ENCODE data around the gene ACACA.

ACACA gene

GRCh38 chr17:37344519-37344918, 62.1 kb downstream of the ACACA start:
- DNase-seq (ENCODE audit: low read depth in 2 of 2): no peak

DNA sequence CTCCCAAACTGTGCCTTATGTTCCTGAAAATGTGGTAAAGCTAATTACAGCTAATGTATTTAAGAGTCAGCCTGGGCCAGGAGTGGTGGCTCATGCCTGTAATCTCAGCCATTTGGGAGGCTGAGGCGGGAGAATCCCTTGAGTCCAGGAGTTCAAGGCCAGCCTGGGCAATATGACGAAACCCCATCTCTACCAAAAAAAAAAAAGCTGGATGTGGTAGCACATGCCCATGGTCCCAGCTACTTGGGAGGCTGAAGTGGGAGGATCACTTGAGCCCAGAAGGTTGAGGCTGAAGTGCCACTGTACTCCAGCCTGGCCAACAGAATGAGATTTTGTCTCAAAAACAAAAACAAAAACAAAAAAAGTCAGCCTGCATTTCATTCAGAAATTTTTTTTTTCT, 64.0 kb downstream of the ACACA start:
- no peak for DNase-seq (ENCODE audit: low read depth in 2 of 2)

DNA sequence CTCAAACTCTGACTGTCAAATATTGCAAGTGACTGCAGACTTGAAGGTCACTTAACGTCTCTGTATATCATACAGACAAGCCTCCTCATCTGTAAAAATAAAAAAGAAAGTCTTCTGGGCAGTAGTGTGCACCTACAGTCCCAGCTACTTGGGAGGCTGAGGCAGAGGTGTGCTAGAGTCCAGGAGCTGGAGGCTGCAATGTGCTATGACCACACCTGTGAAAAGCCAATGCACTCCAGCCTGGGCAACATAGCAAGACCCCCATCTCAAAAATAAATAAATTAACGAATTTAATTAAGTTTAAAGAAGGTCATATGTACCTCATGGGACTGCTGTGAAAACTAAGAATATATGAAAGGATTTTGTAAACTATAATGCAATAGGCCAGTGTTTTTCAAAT, 65.8 kb downstream of the ACACA start:
- DNase-seq (ENCODE audit: low read depth in 2 of 2): no peak

- no peak for DNase-seq (ENCODE audit: low read depth in 2 of 2)
These were observed 67.3 kb downstream of the ACACA start for GRCh38 chr17:37339321-37339720.

- DNase-seq (ENCODE audit: low read depth in 2 of 2): no peak
These were observed 67.8 kb downstream of the ACACA start for GRCh38 chr17:37338847-37339246.

GRCh38 chr17:37327341-37328090, 79.1 kb downstream of the ACACA start:
- no peak for DNase-seq (ENCODE audit: low read depth in 2 of 2)

DNA sequence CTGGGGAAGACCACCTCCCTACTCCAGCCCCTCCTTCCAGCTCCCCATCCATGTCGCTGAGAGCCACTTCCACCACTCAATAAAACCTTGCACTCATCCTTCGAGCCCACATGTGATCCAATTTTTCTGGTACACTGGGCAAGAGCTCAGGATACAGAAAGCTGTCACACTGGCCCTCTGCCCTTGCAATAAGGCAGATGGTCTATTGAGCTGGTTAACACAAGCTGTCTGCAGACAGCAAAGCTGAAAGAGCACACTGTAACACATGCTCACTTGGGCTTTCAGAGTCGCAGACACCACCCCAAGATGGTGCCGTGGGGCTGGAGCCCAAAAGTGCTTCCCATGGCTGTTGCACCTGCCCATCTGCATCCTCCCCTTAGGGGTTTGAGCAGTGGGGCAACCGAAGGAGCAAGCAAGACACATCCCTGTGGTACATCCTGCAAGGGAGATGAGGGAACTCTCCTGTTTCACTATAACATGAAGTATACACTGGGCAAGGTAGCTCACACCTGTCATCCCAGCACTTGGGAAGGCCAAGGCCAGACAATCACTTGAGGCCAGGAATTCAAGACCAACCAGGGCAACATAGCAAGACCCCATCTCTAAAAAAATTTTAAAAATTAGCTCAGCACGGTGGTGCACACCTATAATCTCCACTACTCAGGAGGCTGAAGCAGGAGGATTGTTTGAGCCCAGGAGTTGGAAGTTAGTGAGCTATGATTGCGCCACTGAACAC, 83.6 kb downstream of the ACACA start:
- DNase-seq (ENCODE audit: low read depth in 2 of 2): no peak

GRCh38 chr17:37322106-37322505, 84.5 kb downstream of the ACACA start:
- no peak for DNase-seq (ENCODE audit: low read depth in 2 of 2)

DNA sequence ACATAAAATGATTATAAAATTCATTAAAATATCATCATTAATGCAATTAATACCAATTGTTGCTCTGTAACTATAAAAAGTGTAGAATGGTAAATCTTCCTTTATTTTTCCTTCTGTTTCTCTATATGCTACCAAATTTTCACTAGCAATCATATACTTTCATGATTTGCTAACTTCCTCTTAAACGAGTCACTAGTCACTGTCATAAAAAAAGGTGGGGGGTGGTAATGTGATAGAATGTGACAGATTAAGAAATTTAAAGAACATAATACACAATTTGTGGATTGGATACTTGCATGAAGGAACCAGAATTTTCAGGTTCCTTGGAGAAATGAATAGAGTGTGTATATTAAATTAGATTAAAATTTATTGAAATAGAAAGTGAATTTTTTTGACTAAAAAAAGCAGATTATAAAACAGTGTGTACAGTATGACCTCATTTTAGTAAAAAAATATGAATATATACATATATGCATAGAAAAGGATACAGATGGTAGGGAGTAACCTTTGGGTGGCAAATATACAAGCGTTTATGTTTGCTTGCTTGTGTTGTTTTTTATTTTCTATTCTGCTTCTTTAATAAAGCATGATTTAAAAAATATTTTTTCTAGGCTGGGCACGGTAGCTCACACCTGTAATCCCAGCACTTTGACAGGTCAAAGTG, 87.6 kb downstream of the ACACA start:
- DNase-seq (ENCODE audit: low read depth in 2 of 2): no peak

DNA sequence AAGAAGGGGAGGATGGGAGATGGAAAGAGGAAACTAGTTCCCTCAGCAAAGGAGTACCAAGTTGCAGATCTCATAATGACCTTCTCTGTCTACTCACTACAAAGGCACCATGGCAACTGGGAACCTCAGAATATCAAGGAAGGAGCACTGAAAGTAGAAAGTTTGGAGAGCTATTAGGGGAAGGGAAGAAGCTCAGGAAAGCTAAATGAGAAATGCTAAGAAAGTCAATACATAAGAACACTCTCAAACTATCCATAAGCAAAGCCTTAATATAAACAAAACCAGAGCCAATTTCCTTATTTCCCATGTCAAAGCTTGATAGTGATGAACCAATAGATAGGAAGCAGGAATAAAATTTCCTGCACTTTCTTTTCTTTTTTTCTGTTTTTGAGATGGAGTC, 88.8 kb downstream of the ACACA start:
- DNase-seq (ENCODE audit: low read depth in 2 of 2): no peak

DNA sequence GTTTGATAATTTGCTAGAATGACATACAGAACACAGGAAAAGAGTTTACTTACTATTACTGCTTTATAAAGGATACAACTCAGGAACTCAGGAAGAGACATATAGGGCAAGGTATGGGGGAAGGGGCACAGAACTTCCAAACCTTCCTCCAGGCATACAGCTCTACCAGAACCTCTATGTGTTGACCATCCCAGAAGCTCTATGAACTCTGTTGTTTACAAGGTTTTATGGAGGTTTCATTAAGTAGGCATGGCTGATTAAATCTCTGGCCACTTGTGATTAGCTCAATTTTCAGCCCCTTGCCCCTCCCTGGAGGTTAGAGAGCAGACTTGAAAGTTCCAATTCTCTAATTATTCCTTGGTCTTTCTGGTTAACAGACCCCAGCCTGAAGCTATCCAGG, 91.0 kb downstream of the ACACA start:
- no peak for DNase-seq (ENCODE audit: low read depth in 2 of 2)

GRCh38 chr17:37312137-37312923, 94.3 kb downstream of the ACACA start:
- no peak for DNase-seq (ENCODE audit: low read depth in 2 of 2)

- DNase-seq (ENCODE audit: low read depth in 2 of 2): no peak
These were observed 95.7 kb downstream of the ACACA start for GRCh38 chr17:37310940-37311339.

- DNase-seq (ENCODE audit: low read depth in 2 of 2): no peak
These were observed 97.6 kb downstream of the ACACA start for GRCh38 chr17:37309051-37309450.

- no peak for DNase-seq (ENCODE audit: low read depth in 2 of 2)
These were observed 101.2 kb downstream of the ACACA start for GRCh38 chr17:37305406-37305905.

DNA sequence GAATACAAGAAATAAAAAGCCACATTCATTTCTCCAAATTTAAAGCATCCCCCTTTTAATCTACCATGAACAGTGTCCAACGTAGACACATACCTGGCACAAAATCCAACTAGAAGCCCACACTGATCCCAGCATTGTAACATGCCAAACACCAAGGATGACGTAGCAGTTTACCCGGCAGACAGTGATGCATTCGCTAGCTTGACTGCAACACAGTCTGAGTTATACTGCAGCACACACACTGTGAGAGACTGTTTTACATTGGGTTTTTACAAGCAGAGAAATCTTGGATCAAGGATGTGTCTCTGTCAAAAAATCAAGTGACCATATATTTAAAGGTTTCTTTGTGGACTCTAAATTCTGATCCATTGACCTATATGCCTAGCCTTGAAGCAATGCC, 105.3 kb downstream of the ACACA start:
- no peak for DNase-seq (ENCODE audit: low read depth in 2 of 2)

- no peak for DNase-seq (ENCODE audit: low read depth in 2 of 2)
These were observed 106.0 kb downstream of the ACACA start for GRCh38 chr17:37300683-37301082.

- DNase-seq (ENCODE audit: low read depth in 2 of 2): no peak
These were observed 107.2 kb downstream of the ACACA start for GRCh38 chr17:37299257-37299980.

- DNase-seq (ENCODE audit: low read depth in 2 of 2): no peak
These were observed 110.7 kb downstream of the ACACA start for GRCh38 chr17:37295888-37296287.

GRCh38 chr17:37294888-37295287, 111.7 kb downstream of the ACACA start:
- no peak for DNase-seq (ENCODE audit: low read depth in 2 of 2)

- no peak for DNase-seq (ENCODE audit: low read depth in 2 of 2)
These were observed 112.9 kb downstream of the ACACA start for GRCh38 chr17:37293770-37294169.
